CD4-positive, alpha-beta T cell treated with Interleukin-15 for 1 hour (primary cell): Measurements from ENCODE around the gene SH3TC1.

Experiments
- DNase-seq: peaks from one replicate; pipeline ENCODE4 v3.0.0-alpha.2; 2020

SH3TC1 gene

GRCh38 chr4:8217246-8217511, 18.1 kb downstream of the SH3TC1 start:
- DNase-seq: no peak

DNA sequence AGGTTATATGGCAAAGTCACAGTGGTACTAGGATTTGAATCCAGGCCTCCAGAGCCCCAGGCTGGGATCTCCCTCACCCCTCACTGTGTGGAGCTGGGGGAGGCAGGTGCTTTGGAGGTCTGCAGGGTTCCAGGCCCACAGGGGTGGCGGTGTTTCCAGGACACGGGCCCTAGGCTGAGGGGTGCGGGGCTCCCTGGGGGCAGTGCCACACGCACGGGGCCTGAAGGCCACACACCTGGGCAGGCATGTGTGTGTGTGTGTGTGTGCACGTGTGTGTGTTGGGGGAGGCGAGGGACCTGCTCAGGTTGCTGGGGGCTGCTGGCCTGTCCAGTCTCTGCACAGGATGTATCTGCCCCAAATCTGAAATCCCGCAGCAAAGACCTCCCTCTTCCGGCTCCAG, 18.8 kb downstream of the SH3TC1 start:
- DNase-seq: no peak

- no peak for DNase-seq
Observed at GRCh38 chr4:8218371-8219031, 19.4 kb downstream of the SH3TC1 start.

- DNase-seq: no peak
Observed at GRCh38 chr4:8219236-8219635, 20.1 kb downstream of the SH3TC1 start.

DNA sequence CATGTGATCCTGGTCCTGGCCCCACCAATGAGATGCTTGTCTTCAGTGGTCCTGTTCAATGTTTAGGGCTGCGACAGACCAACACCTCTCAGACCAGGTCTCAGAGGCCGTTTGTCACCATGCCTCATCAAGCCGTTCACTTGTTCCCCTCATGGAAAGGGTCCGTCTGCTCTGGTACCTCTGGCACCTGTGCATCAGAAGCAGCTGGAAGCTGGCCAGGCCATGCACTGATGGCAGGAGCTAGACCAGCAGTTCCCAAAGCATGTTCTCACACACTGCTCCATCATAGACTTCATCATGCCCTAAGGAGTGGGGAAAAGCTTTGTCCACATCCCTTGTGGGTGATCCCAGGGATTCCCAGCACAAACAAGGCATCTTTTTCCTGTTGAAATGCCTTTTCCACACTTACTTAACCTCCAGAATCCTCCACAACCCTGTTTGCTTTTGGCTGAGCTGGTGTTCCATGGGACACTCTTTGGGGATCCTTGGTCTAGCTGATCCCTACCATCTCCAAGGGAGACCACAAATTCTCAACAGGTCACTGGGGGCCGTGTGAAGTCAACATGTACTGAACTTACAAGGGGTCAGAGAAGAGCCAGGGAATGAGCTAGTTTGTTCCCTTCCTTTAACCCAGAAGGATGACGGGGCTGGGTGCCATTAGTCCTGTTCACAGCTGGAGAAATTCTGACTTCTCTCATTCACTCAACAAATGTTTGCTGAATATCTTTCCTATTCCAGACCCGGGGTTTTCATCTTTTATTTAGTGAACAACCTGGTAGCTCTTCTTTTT, 21.8 kb downstream of the SH3TC1 start:
- no peak for DNase-seq

DNA sequence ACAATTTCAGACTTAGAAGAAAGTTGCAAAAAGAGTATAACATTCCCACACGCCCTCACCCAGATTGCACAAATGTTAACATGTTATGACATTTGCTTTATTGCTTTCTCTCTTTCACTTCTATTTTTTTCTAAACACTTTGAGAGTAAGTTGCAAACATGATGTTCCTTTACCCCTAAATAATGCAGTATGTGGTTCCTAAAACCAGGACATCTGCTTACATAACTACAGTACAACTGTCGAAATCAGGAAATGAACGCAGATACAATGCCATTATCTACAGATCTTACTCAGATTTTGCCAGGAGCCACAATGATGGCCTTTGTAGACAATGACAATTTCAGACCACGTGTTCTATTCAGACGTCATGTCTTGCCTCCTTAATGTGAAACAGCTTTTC, 22.4 kb downstream of the SH3TC1 start:
- DNase-seq: no peak

DNA sequence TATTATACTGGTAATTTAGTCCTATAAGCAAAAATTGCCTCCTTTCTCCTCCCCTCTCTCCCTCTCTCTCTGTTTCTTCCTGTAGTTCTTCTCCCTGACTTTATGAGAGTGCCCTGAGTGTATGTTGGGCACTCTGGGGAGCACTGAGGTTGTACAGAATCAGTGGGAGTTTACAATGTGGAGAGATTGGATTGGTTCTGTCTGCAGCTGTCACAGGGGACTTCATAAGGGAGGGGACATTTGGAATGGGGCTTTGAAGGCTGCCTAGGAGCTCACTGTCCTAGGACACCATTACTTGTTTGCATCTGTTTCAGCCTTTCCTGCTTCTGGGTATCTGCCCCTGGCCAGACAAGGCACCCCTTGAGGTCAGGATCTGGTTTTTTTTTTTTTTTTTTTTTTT, 22.9 kb downstream of the SH3TC1 start:
- no peak for DNase-seq

DNA sequence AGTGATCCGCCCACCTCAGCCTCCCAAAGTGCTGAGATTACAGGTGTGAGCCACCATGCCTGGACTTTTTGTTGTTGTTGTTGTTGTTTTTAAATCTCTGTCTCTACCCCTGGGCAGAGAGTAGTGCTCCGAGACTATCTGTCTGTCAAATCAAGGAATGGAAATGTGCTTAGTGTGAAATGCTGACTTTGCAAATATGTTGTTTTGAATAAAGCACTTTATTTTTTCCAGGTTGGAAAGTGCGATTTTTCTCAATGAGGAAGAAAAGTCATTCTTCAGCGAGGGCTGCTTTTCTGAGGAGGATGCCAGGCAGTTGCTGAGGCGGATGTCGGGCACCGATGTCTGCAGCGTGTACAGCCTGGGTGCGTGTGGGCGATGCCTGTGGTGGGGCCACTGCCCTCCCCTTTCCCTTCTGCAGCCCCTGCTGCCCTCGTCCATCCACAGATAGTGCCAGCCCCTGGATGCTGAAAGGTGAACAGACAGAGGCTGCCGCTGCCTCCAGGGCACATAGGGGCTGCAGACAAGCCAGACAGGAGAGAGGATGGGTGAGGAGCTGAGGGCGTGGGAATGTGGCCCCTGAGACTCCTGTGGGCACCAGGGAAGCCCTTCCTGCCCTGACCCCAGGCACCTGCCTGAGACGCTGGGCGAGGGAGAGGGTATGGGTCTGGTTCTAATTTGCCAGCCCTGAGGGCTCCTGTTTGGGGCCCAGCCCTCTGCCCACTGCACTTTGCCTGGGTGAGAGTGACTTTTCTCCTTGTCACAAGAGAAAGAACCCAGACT, 23.7 kb downstream of the SH3TC1 start:
- DNase-seq: no peak

GRCh38 chr4:8224267-8224974, 25.3 kb downstream of the SH3TC1 start:
- DNase-seq: no peak

DNA sequence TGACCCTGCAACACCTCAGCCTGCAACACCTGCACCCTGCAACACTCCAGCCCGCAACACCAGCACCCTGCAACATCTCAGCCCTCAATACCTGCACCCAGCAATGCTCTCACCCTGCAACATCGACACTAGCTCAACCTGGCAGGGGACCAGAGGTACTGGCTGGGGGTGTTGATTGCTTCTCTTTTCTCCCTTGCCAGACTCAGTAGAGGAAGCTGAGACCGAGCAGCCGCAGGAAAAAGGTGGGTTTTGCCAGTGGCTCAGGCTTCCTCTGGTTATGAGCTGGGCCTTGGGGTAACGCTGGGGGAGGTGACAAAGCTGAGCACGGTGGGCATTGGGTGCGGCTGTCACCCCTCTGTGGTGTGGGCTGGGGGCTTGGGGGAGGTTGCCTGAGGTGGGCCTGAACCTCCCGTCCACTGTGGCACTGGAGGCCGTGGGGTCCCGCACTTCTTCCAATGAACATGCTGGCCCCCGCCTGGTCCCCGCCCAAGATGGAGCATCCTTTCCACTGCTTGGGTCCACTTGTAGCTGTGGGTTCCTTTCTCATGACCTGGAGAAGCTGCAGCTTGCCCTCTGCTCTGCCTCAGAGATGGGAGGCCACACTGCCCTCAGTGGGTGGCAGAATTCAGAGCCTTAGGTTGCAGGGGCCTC, 26.0 kb downstream of the SH3TC1 start:
- DNase-seq: no peak

DNA sequence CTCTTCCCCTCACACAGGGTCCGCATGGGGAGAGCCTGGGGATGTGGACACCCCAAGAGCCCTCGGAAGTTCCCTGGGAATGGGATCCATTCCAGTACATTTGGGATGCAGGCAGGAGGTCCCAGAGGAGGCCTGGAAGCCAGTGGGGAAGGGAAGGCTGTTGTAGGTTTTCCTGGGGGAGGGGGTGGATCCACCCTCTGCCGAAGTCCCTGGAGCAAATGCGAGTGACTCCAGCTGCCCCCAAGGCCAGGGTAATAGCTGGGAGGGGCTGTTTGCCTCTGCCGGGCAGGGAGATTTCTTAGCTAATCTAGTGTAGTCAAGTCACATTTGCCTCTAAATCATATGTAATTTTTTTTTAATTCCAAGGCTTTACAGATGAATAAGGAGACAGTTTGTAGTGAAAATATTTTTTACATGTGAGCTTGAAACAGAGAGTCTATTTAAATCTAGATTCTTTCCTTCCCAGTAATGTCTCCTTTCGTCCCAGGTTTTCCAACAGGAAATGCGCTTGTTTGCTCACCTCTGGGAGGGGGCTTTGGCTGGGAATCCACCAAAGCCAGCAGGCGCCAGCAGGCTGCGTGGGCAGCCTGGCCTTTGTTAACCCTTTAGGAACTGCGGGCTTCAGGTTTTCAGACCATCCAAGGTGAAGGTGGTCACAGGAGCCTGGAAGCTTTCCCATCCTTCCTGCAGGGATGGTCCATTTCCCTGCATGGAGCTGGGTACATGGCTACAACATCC, 26.8 kb downstream of the SH3TC1 start:
- DNase-seq: no peak

DNA sequence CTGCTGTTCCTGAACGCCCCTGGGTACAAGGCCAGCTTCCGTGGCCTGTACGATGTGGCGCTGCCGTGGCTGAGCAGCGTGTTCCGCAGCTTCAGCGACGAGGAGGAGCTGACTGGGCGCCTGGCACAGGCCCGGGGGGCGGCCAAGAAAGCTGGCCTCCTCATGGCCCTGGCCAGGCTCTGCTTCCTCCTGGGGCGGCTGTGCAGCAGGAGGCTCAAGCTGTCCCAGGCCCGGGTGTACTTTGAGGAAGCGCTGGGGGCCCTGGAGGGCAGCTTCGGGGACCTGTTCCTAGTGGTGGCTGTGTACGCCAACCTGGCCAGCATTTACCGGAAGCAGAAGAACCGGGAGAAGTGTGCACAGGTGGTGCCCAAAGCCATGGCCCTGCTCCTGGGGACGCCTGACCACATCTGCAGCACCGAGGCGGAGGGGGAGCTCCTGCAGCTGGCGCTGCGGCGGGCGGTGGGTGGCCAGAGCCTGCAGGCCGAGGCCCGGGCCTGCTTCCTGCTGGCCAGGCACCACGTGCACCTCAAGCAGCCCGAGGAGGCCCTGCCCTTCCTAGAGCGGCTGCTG, 28.2 kb downstream of the SH3TC1 start:
- no peak for DNase-seq

GRCh38 chr4:8227771-8228318, 28.8 kb downstream of the SH3TC1 start:
- DNase-seq: no peak

- DNase-seq: peak; percentile 74
Observed at GRCh38 chr4:8228319-8229250, 29.5 kb downstream of the SH3TC1 start.

GRCh38 chr4:8229331-8229975, 30.4 kb downstream of the SH3TC1 start:
- no peak for DNase-seq

- no peak for DNase-seq
Observed at GRCh38 chr4:8230033-8230432, 30.9 kb downstream of the SH3TC1 start.

DNA sequence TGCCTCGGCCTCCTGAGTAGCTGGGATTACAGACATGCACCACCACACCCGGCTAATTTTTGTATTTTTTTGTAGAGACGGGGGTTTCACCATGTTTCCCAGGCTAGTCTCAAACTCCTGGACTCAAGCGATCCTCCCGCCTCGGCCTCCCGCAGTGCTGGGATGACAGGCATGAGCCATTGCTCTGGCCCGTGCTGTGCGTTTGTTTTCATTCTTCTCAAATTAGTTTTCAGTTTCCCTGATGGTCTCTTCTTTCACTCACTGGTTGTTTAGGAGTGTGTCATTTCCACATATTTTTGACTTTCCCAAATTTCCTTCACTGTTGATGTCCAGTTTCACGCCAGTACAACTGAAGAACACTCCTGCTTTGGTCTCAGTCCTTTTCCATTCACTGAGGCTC, 31.8 kb downstream of the SH3TC1 start:
- DNase-seq: no peak

DNA sequence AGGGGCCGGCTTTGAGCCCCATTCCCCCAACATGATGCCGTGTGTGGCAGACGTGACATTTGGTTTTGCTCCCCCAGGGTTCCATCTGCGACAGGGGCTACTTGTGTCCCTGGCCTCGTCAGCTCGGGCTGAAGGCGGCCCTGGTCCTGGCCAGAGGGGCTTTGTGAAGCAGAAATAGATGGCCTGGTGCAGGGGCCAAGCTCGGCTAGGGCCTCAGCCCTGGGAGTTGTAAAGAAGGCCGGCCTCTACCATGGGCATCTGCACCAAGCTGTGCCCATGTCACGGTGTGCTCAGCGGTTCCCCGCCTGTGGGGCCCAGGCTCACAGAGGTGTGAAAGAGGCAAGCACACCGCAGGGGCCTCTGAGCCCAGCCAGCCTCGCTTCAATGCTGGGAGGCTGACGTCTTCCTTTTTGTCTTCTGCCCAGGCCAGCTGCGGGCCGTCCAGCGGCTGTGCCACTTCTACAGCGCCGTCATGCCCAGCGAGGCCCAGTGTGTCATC, 32.5 kb downstream of the SH3TC1 start:
- DNase-seq: no peak

DNA sequence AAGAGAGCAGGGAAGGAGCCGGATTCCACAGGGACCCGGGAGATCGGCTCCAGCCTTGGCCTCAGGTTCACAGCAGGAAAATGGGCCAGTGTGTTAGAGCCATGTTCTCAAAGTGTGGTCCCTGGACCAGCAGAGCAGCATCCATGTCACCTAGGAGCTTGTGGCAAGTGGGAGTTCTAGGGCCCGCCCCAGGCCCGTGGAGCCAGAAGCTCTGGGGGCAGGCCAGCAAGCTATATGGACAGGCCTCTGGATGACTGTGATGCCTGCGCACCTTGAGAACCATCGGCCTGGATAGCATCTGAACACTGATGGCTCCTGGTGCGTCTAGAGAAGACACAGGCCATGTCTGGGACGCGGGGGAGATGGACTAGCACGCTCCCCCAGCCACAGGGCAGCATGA, 33.7 kb downstream of the SH3TC1 start:
- DNase-seq: no peak
